ENCODE measurements around the gene TMA7B.
A peak's percentile ranks its signal among the peaks of the same experiment; 100 is the strongest.

GRCh38 chr22:39932918-39933649 lies 27.1 kb upstream of the TMA7B start:
- TF ChIP-seq CTCF (IDR thresholded peaks at IDR 0.05 in 4 of 5, conservative IDR thresholded peaks at IDR 0.05 in 1 of 5) (peak in 4 of 5 experiments; percentile 12 to 40 (median 25)), POLR2A (IDR thresholded peaks at IDR 0.05) (no peak)

Measured in gastrocnemius medialis (tissue), 4 donors.